AG04450 (cell line): ENCODE measurements around the gene SMAD4. TPM values are rescaled to one million over a fixed set of nuclear protein-coding genes. Genes with fewer than 3 reads are reported as not detected.

Source experiments
- CTCF ChIA-PET: fragments of 300-600, 350-600 bp; formaldehyde crosslinking; extraction: SDS; loops from one replicate; lab custom pipeline; 2022; ENCODE audit warnings: antibody characterized with exemption, inconsistent platforms; lab: Charles Lee
- POLR2A ChIA-PET: fragments of 350-600 bp; formaldehyde crosslinking; extraction: SDS; loops from one replicate; lab custom pipeline; 2021; ENCODE audit warnings: antibody characterized with exemption, inconsistent platforms; lab: Yijun Ruan, JAX
- DNase-seq: peaks from one replicate; pipeline ENCODE4 v3.0.0-alpha.2; 2011; ENCODE audit warnings: low read depth, low spot score
- H3K27ac ChIP-seq: one replicate; pipeline ENCODE4 v1.5.1; 2012; ENCODE audit warnings: low read depth, low read length, control low read depth
- H3K27me3 ChIP-seq: one replicate; pipeline ENCODE4 v1.6.0; 2012; ENCODE audit warnings: low read length; ENCODE audit not compliant: control insufficient read depth, insufficient read depth
- H3K4me3 ChIP-seq: 2 replicates; pipeline ENCODE4 v1.5.1; 2011; ENCODE audit warnings: mild to moderate bottlenecking, low read depth, low read length, control low read depth
- H3K9me3 ChIP-seq: 2 replicates; pipeline ENCODE4 v1.5.1; 2012; ENCODE audit warnings: low read length; ENCODE audit not compliant: control insufficient read depth, insufficient read depth
- polyA plus RNA-seq: library from polyadenylated mRNA; depleted of rRNA; stranded (reverse); fragments of >200 nt; gene quantifications from 2 replicates; pipeline ENCODE4 v1.2.3, GENCODE V29; 2011
- TF ChIP-seq, protein P1 (sequence below): IDR thresholded peaks from 2 replicates; pipeline ENCODE4 v1.5.1; 2011; ENCODE audit warnings: low read depth, low read length, control low read depth, inconsistent platforms

SMAD4 gene
- polyA plus RNA-seq, 1 experiment = 139 TPM

- ChIA-PET POLR2A (interaction anchor here (0.8 kb wide), 1 partner anchor 9 kb away, joined by 3 read pairs; the partner anchor contains the start of gene SMAD4), CTCF (interaction anchor here (1.7 to 6.3 kb wide), 2 partner anchors 11 to 219 kb away, joined by 6 to 52 read pairs; partner anchors contain the start of gene MRO)
- no peaks in the 10 kb centered on the region for H3K9me3 ChIP-seq
- no peak for DNase-seq
- H3K27me3 ChIP-seq = no peaks in the 10 kb centered on the region
- H3K4me3 ChIP-seq = no peak overlapping the region
- no peak overlapping the region for H3K27ac ChIP-seq
- TF ChIP-seq, protein P1, sequence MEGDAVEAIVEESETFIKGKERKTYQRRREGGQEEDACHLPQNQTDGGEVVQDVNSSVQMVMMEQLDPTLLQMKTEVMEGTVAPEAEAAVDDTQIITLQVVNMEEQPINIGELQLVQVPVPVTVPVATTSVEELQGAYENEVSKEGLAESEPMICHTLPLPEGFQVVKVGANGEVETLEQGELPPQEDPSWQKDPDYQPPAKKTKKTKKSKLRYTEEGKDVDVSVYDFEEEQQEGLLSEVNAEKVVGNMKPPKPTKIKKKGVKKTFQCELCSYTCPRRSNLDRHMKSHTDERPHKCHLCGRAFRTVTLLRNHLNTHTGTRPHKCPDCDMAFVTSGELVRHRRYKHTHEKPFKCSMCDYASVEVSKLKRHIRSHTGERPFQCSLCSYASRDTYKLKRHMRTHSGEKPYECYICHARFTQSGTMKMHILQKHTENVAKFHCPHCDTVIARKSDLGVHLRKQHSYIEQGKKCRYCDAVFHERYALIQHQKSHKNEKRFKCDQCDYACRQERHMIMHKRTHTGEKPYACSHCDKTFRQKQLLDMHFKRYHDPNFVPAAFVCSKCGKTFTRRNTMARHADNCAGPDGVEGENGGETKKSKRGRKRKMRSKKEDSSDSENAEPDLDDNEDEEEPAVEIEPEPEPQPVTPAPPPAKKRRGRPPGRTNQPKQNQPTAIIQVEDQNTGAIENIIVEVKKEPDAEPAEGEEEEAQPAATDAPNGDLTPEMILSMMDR = no peak
These were observed 9.4 kb downstream of the SMAD4 start for GRCh38 chr18:51039138-51040112.

DNA sequence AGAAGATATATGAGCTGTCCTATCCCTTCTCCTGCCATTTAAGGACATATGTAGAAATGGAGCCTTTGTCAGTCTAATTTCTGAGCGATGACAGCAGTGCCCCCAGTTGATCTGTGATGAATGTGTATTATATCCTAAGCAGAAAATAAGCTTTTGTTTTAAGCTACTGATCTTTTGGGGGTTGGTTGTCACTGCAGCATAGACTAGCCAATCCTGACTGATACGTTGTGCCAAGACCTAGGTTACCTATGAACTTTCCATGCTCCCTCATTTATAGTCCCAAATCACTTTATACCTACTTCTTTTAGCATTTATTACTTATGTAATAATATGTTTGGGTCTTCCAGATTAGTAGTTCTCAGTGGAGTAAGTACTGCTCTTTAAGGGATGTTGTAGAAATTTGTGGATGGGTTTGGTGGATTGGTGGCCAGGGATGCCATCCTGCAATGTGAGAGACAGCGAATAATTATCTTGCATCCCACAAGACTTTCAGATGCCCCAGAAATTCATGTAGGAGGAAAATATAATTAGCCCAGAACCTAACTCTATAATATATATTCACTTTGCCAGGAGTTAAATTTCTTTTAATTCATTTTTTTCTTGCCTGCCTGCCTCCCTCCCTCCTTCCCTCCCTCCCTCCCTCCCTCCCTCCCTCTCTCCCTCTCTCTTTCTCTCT lies 11.8 kb downstream of the SMAD4 start:
- Histone ChIP-seq H3K27ac (no peak overlapping the region), H3K9me3 (no peaks in the 10 kb centered on the region), H3K4me3 (no peak overlapping the region), H3K27me3 (no peaks in the 10 kb centered on the region)
- ChIA-PET POLR2A (no interaction called here), CTCF (interaction anchor here (6.3 kb wide), 1 partner anchor 9 kb away, joined by 52 read pairs; no protein-coding TSS in a partner anchor)
- TF ChIP-seq, protein P1 = no peak
- no peak for DNase-seq

- ChIA-PET POLR2A (no interaction called here), CTCF (interaction anchor here (1.0 kb wide), 1 partner anchor 10 kb away, joined by 3 read pairs; no protein-coding TSS in a partner anchor)
- Histone ChIP-seq H3K9me3 (no peaks in the 10 kb centered on the region), H3K27ac (no peak overlapping the region), H3K4me3 (peak overlapping the region; percentile 8; the same call in 1 of the 2 replicates), H3K27me3 (no peaks in the 10 kb centered on the region)
- TF ChIP-seq, protein P1 = no peak
- DNase-seq = no peak
These were observed 15.0 kb downstream of the SMAD4 start for GRCh38 chr18:51044928-51045585.

DNA sequence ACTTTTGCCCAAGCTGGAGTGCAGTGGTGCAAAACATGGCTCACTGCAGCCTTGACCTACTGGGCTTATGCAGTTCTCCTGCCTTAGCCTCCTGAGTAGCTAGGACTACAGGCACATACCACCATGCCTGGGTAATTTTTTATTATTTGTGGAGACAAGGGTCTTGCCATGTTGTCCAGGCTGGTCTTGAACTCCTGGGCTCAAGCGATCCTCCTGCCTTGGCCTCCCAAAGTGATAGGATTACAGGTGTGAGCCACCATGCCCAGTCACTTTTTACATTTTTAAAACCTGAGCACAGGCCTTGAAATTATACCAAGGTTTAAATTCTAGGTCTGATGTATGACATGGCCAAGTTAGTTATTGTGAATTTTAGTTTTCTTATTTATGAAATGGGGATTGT lies 18.2 kb downstream of the SMAD4 start:
- Histone ChIP-seq H3K9me3 (no peaks in the 10 kb centered on the region), H3K27ac (no peak overlapping the region), H3K4me3 (no peak overlapping the region), H3K27me3 (no peaks in the 10 kb centered on the region)
- TF ChIP-seq, protein P1 = no peak
- no peak for DNase-seq
- CTCF ChIA-PET = interaction anchor here (1.2 kb wide), 1 partner anchor 228 kb away, joined by 3 read pairs; no protein-coding TSS in a partner anchor
- POLR2A ChIA-PET = no interaction called here
